Measurements from ENCODE around the gene FBXO30. TPM values are rescaled to one million over a fixed set of nuclear protein-coding genes. Genes with fewer than 3 reads are reported as not detected.

Gene FBXO30
- total RNA-seq, 3 donors from 2014 or later: 6.3 to 34.7 (median 7.1) TPM

DNA sequence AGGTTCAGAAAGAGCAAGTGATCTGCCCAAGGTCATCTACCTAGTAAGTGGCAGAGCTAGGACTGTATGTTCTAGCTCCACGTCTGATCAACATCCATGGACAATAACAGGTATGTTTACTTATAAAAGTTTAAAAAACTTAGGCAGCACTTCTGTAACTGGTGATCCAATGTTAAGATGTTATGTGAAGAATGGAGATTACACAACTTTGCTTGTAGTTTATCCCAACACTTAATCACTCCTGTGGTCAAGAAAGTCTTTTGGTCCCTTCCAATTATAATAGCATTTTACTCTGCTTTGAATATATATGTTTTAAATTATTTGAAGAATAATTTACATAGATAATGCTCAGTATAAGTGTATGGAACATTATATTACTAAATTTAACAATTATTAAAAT is 4.8 kb downstream of the FBXO30 start:
- H3K4me1 ChIP-seq (ENCODE audit: low read depth): peaks cover 4% of the 10 kb centered on the region
- no peak for ATAC-seq
- H3K36me3 ChIP-seq (ENCODE audit: low read depth): no peaks in the 10 kb centered on the region
- H3K4me3 ChIP-seq: no peak overlapping the region
- intact Hi-C loops (cut with DNase I, micrococcal nuclease): loop anchor here in 1 of 2 donors (10.0 kb wide), 1 partner anchor 75 kb away; the partner anchor contains the start of gene EPM2A
- no peaks in the 10 kb centered on the region for H3K9me3 ChIP-seq
- DNase-seq: no peak
- TF ChIP-seq, protein P1, sequence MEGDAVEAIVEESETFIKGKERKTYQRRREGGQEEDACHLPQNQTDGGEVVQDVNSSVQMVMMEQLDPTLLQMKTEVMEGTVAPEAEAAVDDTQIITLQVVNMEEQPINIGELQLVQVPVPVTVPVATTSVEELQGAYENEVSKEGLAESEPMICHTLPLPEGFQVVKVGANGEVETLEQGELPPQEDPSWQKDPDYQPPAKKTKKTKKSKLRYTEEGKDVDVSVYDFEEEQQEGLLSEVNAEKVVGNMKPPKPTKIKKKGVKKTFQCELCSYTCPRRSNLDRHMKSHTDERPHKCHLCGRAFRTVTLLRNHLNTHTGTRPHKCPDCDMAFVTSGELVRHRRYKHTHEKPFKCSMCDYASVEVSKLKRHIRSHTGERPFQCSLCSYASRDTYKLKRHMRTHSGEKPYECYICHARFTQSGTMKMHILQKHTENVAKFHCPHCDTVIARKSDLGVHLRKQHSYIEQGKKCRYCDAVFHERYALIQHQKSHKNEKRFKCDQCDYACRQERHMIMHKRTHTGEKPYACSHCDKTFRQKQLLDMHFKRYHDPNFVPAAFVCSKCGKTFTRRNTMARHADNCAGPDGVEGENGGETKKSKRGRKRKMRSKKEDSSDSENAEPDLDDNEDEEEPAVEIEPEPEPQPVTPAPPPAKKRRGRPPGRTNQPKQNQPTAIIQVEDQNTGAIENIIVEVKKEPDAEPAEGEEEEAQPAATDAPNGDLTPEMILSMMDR (IDR thresholded peaks at IDR 0.05): no peak

DNA sequence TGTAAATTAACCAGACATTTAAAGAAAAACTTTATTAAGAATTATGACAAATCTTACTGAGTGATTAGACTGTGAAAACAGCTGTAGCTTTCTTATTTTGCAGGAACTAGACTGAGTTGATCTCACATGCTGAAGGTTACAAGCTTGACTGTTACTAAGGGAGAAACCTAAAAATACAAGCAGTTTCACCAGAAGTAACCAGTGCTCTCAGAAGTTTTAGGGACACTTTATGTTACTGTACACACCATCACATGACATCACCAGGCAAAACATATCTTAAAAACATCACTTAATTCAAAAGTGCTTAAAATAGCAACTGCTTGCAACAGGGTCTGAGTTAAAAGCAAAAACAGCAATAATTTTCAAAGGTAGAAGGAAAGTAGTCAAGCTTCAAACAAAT is 5.4 kb downstream of the FBXO30 start:
- intact Hi-C loops (cut with DNase I, micrococcal nuclease): no loop called here
- H3K9me3 ChIP-seq: no peaks in the 10 kb centered on the region

DNA sequence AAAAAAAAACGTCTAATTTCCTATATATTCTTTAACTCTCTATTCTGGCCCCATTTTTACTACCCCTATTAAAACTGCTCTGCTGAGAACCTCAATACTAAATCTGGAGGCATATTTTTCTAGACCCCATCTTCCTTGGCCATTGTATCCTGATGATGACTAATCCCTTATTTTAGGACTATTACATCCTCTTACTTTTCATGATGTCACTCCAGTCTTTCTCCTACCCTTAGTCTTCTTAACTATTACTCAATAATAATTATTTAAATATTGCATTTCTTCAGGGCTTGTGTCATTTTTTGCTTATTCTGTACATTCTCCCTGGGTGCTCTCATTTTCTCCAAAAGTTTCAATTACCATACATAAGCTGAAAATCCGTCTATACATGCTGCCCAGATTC is 6.4 kb downstream of the FBXO30 start:
- intact Hi-C loops (cut with DNase I, micrococcal nuclease): no loop called here
- Histone ChIP-seq H3K36me3 (ENCODE audit: low read depth) (no peaks in the 10 kb centered on the region), H3K4me3 (no peak overlapping the region), H3K9me3 (no peaks in the 10 kb centered on the region), H3K4me1 (ENCODE audit: low read depth) (peaks cover 2% of the 10 kb centered on the region)
- TF ChIP-seq, protein P1 (IDR thresholded peaks at IDR 0.05): no peak
- ATAC-seq: no peak
- DNase-seq: no peak

More for the DNA sequence above, 5.4 kb downstream of the FBXO30 start:
- Histone ChIP-seq H3K4me3 (no peak overlapping the region), H3K36me3 (ENCODE audit: low read depth) (no peaks in the 10 kb centered on the region), H3K4me1 (ENCODE audit: low read depth) (peaks cover 4% of the 10 kb centered on the region)
- DNase-seq (no peak), ATAC-seq (no peak)
- TF ChIP-seq, protein P1 (IDR thresholded peaks at IDR 0.05): no peak

DNA sequence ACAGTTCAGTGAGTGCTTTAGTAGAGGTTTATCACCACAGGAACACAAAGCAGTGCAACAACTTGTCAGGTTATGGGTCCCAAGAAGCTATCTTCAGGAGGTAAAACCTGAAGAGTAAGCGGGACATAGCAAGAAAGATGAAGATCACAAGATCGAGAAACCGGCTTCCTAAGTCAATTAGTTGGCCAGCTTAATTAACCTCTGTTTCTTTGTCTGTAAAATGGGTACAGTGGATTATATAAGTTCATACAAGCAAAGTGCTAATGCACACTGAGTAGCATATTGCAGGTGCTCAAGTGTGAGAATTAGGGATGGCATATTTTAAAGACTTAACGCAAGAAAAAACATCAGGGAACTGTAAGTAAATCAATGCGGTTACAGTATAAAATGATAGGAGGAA is 12.5 kb downstream of the FBXO30 start:
- no peaks in the 10 kb centered on the region for H3K4me1 ChIP-seq (ENCODE audit: low read depth)
- H3K4me3 ChIP-seq: no peak overlapping the region
- TF ChIP-seq, protein P1 (IDR thresholded peaks at IDR 0.05): no peak
- no peak for DNase-seq
- intact Hi-C loops (cut with DNase I, micrococcal nuclease): no loop called here
- no peaks in the 10 kb centered on the region for H3K36me3 ChIP-seq (ENCODE audit: low read depth)
- ATAC-seq: no peak
- H3K9me3 ChIP-seq: no peaks in the 10 kb centered on the region

DNA sequence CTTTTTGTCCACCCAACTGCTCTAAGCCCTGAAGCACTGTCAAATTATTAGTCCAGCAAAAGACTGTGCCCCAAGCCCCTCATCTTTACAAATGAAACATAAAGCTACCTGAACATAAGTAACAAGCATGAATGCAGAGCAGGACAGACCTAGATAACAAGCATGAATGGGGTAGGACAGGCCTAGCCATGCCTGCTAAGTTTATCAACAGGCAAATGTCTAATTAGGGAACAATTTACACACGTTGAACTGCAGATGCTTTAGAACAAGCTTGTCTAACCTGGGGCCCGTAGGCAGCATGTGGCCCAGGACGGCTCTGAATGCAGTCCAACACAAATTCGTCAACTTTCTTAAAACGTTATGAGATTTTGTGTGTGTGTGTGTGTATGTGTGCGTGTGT is 13.6 kb downstream of the FBXO30 start:
- ATAC-seq: no peak
- H3K4me3 ChIP-seq: no peak overlapping the region
- no peak for DNase-seq
- TF ChIP-seq, protein P1 (IDR thresholded peaks at IDR 0.05): no peak
- intact Hi-C loops (cut with DNase I, micrococcal nuclease): no loop called here
- no peaks in the 10 kb centered on the region for H3K4me1 ChIP-seq (ENCODE audit: low read depth)
- no peaks in the 10 kb centered on the region for H3K36me3 ChIP-seq (ENCODE audit: low read depth)
- H3K9me3 ChIP-seq: no peaks in the 10 kb centered on the region

DNA sequence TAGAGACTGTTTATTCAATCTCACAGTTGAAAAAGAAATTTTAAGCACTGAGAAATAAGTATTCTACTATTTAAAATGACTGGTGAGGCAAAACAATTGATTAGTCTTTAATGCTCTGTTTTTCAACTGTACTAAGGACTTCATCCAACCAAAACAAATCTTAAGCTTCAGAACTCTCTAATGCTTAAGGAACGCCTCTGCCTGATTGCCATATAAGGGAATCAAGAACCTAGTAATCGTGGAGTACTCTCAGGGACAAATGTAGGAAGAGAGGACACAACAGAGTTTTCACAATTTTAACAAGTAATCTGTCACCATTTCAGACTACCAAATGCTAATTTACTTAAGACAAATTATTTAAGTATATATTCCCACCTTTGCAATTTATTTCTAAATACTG is 16.1 kb downstream of the FBXO30 start:
- no peak overlapping the region for H3K4me3 ChIP-seq
- H3K4me1 ChIP-seq (ENCODE audit: low read depth): no peaks in the 10 kb centered on the region
- ATAC-seq: no peak

More for the DNA sequence above, 16.1 kb downstream of the FBXO30 start:
- TF ChIP-seq, protein P1 (IDR thresholded peaks at IDR 0.05): no peak
- no peaks in the 10 kb centered on the region for H3K9me3 ChIP-seq
- no peaks in the 10 kb centered on the region for H3K36me3 ChIP-seq (ENCODE audit: low read depth)
- DNase-seq: no peak
- intact Hi-C loops (cut with DNase I, micrococcal nuclease): no loop called here

Measured in mucosa of descending colon (tissue), 3 donors.